Activated T-helper 1 cell treated with anti-CD3 and anti-CD28 coated beads, Interleukin-2, amount 50 U/mL, for 16 hours (primary cell): ENCODE data around the gene FAM131B.
A peak's percentile ranks its signal among the peaks of the same experiment; 100 is the strongest.
"Not testable (repeated sequence)": the region's sequence is repeated elsewhere in the genome, so short reads cannot be mapped to it uniquely, and the experiment has no call there.

ENCODE experiments used
- DNase-seq, 2 donors: peaks; one replicate each; pipeline ENCODE4 v3.0.0-alpha.2; 2020; ENCODE audit warnings: low read depth in 1 of 2, low spot score in 1 of 2

FAM131B gene

GRCh38 chr7:143362131-143363015 lies at the start of gene FAM131B:
TSS of gene FAM131B (minus strand) at chr7:143362713. CDS start at chr7:143362603, 110 bp downstream.
- no peak for DNase-seq

DNA sequence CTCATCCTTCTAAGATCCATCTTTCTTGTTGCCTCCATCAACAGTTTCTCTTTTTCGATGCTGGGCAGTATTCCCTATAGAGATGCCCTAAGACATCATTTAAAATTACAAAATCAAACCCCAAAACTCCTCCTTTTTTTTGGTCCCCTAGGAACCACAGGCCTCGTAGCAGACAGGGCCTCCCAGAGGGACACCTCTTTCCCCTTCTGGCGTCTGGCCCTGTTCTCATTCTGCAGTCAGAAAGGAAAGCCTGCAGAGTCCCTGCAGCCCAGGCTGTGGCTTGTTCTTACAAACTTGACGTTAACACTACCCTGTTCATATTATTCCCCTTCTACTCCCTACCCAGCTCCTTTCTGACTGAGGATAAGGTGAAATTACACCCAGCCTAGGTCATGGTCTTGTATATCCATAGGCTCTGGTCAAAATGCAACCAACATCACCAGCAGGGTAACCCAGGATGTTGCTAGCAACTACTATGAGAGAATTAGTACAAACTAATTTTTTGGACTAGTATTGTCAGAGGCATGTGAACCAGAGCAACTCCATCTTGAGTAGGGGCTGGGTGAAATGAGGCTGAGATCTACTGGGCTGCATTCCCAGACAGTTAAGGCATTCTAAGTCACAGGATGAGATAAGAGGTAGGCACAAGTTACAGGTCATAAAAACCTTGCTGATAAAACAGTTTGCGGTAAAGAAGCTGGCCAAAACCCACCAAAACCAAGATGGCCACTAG lies 49.6 kb upstream of the FAM131B start:
- DNase-seq = no peak

DNA sequence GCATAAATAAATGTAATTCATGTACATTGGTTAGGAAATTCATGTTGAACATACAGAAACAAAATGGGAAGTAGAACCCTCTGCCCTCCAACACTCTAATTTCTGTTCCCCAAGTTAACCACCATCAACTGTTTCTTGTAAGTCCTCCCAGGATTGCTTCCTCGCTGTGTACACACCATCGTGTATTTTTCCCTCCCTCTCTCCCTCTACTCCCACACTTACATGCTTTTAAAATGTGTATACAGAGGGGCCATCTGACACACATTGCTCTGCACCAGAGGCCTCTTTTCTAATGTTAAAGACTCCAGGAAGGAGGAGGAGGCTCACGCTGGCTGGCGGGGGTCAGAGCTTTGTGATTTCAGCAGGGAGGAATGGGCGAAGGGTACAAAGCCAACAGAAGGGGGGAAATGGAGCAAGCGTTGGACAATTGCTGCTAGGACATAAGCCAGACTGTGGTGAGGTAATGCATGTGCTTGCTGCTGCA lies 48.0 kb upstream of the FAM131B start:
- DNase-seq = no peak

DNA sequence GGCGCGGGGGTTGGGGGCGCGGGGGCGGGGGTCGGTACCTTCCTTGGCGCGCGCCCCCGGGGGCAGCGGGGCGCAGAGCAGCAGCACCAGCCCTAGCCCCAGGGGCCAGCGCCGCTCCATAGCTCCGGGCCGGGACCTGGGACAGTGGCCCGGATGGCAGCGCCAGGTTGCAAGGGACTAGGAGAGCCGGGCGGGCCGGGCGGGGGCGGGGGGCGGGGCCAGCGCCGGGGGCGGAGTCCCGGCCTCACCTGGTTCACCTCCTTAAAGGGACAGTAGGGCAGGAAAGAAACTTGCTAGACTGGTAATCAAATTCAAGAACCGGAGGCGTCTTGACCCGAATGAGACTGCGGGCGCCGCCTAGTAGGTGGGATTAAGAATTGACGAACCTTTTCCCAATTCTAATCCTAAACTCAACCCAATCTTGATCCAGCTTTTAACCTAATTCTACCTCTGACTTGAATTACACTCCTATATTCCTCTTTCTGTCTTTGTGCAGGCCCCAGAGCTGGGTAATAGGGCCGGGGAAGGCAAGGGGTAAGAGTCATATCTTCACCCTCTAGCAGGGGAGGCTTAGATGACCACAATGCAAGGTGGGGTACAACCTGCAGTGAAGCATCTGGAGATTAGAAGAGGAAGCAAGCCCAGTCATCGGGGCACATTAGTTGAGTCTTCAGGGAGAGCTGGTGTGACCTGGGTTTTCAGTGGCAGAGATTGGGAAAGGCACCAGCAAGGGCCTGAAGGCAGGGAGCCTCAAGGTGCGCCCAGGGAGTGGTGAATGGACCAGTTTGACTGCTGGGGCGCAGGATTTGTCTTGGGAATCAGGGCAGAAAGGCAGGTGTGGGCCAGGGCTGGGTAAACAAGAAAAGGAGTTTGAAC lies 46.4 kb upstream of the FAM131B start, which contains the start of gene EPHA1:
Gene EPHA1 (minus strand): TSS at position 171 of the 876 bp plus-strand sequence. CDS start 51 bp downstream, at position 120.
- peak in 1 of 2 donors; percentile 33 for DNase-seq

DNA sequence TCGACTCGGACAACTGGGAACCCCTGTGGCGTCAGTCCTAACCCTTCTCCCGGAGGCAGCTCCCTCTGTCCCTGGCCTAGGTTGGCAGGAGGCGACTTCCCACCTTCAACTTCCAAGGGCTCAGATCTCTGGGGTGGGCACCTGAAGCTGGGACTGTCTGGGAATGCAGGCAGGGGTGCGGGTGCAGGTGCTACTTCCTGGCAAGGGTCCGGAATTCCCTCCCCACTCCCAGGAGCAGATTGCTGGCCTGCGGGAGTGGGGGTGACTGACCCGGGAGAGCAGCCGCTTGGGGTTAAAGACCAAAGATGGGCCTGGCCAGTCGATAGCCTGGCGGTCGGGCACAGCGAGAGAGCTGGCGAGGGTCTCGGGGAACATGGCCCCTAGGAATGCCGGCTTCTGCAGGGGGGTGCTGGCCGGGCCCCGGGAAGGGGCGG lies 45.8 kb upstream of the FAM131B start:
- no peak for DNase-seq

DNA sequence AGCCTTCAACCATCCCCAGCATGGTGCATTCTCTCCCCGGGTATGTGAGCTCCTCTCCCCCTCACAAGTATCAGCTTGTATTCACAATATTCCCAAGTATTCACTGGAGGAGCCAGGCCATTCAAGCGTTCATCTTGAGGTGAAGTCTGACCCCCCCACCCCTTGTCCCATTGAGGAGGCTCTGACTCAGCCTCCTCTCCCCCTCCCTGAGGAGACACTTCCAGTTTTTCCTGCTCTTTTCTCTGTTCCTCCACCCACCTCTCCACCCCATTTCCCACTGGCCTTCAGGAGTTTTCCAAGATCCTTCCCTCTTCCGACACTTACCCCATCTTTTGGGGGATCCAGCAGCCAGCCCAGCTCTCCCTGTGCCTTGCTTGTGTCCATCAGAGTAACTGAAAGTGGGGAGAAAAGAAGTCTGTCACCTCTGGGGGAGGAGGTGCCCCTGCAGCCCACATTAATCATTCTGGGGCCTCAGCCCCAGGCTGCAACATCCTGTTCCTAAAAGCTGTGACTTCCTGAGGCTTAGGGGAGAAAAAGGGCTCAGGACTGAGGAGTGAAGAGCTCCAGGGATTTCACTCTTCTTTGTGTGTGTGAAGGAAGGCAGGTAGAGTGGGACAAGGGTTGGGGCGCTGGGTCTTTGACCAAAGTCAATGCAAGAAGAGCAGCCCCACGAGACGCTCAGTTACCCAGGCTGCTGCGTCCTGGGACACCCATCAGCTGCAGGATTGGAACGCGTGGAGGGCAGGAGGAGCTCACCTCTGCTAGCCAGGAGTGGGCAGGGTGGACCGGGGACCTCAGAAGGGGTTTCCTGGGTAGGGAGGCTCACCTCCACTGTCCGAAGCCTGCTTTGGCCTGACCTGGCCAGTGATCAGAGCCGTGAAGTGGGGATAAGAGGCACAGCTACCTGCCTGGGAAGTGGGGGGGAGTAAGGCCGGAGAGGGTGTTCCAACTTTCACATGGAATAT lies 45.1 kb upstream of the FAM131B start:
- DNase-seq = no peak

GRCh38 chr7:143406002-143406357 lies 43.5 kb upstream of the FAM131B start:
- no peak for DNase-seq

- DNase-seq = no peak
Observed at GRCh38 chr7:143405173-143406001, 42.9 kb upstream of the FAM131B start.

GRCh38 chr7:143402233-143402632 lies 39.7 kb upstream of the FAM131B start:
- not testable (repeated sequence) for DNase-seq

- DNase-seq = no peak
Observed at GRCh38 chr7:143401265-143401664, 38.8 kb upstream of the FAM131B start.

DNA sequence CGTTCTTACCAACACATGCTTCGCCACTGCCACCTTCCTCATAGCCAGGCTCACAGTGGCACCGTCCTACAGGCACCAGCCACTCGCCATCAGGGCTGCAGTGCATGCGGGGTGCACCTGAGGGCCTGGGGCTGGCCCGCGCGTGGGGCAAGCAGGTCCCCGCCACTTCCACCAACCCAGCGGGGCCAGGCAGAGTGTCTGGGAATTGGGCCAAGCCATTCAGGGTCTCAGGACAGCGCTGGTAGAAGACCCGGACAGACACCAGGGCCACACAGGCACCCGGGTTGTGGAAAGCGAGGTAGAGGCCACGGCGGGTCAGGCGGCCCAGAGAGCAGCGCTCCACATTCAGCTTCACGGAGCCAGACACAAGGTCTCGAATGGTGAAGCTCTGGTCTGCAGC lies 37.1 kb upstream of the FAM131B start:
- DNase-seq = no peak

- DNase-seq = no peak
Observed at GRCh38 chr7:143399151-143399550, 36.6 kb upstream of the FAM131B start.

- no peak for DNase-seq
Observed at GRCh38 chr7:143398616-143399015, 36.1 kb upstream of the FAM131B start.

DNA sequence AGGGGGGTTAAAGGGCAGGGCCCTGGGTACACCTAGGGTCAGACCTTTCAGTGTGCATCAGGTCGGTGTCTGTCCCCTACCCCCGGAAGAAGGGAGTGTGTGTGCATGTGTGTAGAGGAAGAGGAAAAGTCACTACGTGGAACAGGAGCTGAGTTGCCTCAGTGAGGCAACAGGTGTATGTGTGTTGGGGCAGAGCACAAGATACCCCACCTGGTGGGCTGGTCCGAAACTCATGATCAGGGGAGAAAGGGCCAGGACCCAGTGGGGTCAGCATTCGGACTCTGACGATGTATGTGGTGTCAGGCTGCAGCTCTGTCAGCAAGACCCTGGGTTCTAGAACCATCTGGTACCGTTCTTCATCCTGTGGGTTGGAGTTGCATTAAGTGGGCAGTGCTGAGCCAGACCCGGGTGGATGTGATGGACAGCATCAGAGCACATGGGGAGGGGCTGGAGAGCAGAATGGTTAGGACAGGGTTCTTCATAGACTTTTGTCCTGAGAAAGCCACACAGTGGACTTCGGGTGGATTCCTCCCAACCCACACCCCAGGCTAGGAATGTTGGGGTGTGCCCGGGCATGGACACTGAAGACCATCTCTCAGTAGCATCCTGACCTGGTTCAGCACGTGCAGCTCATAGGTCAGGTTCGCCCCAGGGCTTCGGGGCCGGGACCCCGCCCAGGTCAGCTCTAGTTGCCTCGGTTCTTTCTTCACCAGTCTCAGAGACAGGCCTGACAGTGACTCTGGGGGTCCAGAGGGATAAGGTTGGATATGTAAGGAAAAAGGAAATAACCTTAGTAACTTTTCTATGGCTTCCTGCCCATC lies 35.4 kb upstream of the FAM131B start:
- no peak for DNase-seq

GRCh38 chr7:143396625-143397556 lies 34.4 kb upstream of the FAM131B start:
- DNase-seq = no peak

- no peak for DNase-seq
Observed at GRCh38 chr7:143396182-143396581, 33.7 kb upstream of the FAM131B start.
